HFFc6 (cell line): ENCODE results near the gene RARB. TPM values are rescaled to one million over a fixed set of nuclear protein-coding genes. Genes with fewer than 3 reads are reported as not detected.

Source experiments
- DNase-seq: peaks from one replicate; pipeline ENCODE4 v3.0.0-alpha.2; 2018
- H3K27ac Mint-ChIP-seq: 2 replicates; pipeline ENCODE4 v1.8.0; 2020; ENCODE audit warnings: mild to moderate bottlenecking, mixed read lengths
- H3K27me3 Mint-ChIP-seq: 2 replicates; pipeline ENCODE4 v1.8.0; 2021; ENCODE audit warnings: mild to moderate bottlenecking, moderate library complexity, mixed read lengths; ENCODE audit not compliant: insufficient read depth
- H3K36me3 Mint-ChIP-seq: 2 replicates; pipeline ENCODE4 v1.8.0; 2021; ENCODE audit warnings: low read depth, mixed read lengths
- H3K4me1 Mint-ChIP-seq: 2 replicates; pipeline ENCODE4 v1.8.0; 2020; ENCODE audit warnings: low read depth, mixed read lengths
- H3K4me3 Mint-ChIP-seq: 2 replicates; pipeline ENCODE4 v1.8.0; 2020; ENCODE audit warnings: mild to moderate bottlenecking, moderate library complexity, mixed read lengths
- H3K9me3 Mint-ChIP-seq: 2 replicates; pipeline ENCODE4 v1.8.0; 2020; ENCODE audit warnings: mild to moderate bottlenecking, mixed read lengths
- total RNA-seq, 6 experiments: library from RNA; stranded (reverse); fragmentation: NEBNext Ultra II Directional; extraction: Animal tissue kit (Norgen Biotek cat#: 25700); gene quantifications; 2 replicates in 1 of 6; 3 replicates in 5 of 6; pipeline ENCODE4 v1.2.3, GENCODE V29; 2021
- TF ChIP-seq, protein P1 (sequence below): fragments of 200-600 bp; sonication (generic); IDR thresholded peaks from 2 replicates; pipeline ENCODE4 v1.5.0; 2021; ENCODE audit warnings: antibody characterized with exemption, mild to moderate bottlenecking

RARB gene
- total RNA-seq, 6 experiments from 2014 or later, result 1.6 to 2.4 (median 1.8) TPM; not detected in 2

DNA sequence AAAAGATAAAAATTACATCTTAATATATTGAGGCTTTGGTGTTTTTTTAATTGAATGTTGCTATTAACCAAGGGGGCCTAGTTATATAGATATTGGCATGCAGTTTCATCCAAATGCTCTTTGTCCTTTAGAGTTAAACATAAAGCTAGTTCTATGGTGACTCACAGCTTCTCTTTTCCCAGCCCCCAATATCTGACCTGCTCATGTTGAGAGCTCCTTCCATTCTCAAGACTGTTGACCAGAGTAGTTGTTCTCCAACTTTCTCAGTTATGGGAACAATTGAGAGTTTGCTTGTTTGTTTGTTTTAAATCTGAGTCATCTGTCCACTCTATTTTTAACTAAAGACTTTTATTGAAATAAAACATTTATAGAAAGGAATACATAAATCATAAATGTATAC is 15.8 kb upstream of the RARB start:
- no peak overlapping the region for H3K4me3 Mint-ChIP-seq
- peaks cover 2% of the 10 kb centered on the region; the same call in 1 of the 2 replicates for H3K9me3 Mint-ChIP-seq
- no peaks in the 10 kb centered on the region for H3K36me3 Mint-ChIP-seq
- no peak overlapping the region for H3K27ac Mint-ChIP-seq
- no peak for DNase-seq
- peaks cover under 1% of the 10 kb centered on the region for H3K27me3 Mint-ChIP-seq
- H3K4me1 Mint-ChIP-seq, result peaks cover 11% of the 10 kb centered on the region; the same call in 1 of the 2 replicates
- TF ChIP-seq, protein P1, sequence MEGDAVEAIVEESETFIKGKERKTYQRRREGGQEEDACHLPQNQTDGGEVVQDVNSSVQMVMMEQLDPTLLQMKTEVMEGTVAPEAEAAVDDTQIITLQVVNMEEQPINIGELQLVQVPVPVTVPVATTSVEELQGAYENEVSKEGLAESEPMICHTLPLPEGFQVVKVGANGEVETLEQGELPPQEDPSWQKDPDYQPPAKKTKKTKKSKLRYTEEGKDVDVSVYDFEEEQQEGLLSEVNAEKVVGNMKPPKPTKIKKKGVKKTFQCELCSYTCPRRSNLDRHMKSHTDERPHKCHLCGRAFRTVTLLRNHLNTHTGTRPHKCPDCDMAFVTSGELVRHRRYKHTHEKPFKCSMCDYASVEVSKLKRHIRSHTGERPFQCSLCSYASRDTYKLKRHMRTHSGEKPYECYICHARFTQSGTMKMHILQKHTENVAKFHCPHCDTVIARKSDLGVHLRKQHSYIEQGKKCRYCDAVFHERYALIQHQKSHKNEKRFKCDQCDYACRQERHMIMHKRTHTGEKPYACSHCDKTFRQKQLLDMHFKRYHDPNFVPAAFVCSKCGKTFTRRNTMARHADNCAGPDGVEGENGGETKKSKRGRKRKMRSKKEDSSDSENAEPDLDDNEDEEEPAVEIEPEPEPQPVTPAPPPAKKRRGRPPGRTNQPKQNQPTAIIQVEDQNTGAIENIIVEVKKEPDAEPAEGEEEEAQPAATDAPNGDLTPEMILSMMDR, result no peak

DNA sequence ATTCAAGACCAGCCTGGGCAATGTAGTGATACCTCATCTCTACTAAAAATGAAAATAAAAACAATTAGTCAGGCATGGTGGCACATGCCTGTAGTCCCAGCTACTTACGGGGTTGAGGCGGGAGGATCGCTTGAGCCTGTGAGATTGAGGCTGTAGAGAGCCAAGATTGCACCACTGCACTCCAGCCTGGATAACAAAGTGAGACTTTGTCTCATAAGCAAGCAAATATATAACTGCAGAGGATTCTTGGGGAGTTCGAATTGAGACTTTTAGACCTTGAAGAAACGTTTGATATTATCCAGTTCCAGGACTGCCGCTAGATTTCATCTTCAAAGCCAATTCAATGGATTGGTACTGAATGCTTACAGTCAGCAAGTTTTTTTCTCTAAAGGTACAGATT is 11.9 kb upstream of the RARB start:
- Mint-ChIP-seq H3K27me3 (peaks cover 4% of the 10 kb centered on the region), H3K9me3 (peaks cover 5% of the 10 kb centered on the region; the same call in 1 of the 2 replicates), H3K4me3 (no peak overlapping the region), H3K4me1 (peaks cover 19% of the 10 kb centered on the region; the same call in 1 of the 2 replicates), H3K27ac (no peak overlapping the region), H3K36me3 (no peaks in the 10 kb centered on the region)
- TF ChIP-seq, protein P1, result no peak
- DNase-seq, result no peak

DNA sequence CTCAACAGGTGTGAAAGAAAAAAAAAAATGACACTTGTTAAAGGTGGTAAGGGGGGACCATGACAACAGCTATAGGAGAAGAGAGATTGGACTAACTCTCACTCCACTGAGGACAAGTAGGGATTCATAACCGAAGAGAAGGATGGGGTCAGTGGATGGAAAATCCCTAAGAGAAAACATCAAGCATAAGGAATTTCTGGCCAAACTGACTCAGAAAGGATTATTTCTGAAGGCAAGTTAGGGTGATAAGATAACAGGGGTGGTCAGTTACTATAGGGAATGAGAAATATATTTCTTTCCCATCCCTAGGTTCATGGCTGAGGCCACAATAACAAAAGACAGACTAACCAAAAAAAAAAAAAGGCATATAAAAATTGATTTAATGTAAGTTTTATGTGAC is 9.5 kb upstream of the RARB start:
- H3K4me3 Mint-ChIP-seq, result no peak overlapping the region
- H3K9me3 Mint-ChIP-seq, result peaks cover 5% of the 10 kb centered on the region; the same call in 1 of the 2 replicates
- DNase-seq, result no peak
- no peaks in the 10 kb centered on the region for H3K36me3 Mint-ChIP-seq
- H3K27me3 Mint-ChIP-seq, result peaks cover 6% of the 10 kb centered on the region
- TF ChIP-seq, protein P1, result no peak
- peaks cover 9% of the 10 kb centered on the region; the same call in 1 of the 2 replicates for H3K4me1 Mint-ChIP-seq
- no peak overlapping the region for H3K27ac Mint-ChIP-seq

DNA sequence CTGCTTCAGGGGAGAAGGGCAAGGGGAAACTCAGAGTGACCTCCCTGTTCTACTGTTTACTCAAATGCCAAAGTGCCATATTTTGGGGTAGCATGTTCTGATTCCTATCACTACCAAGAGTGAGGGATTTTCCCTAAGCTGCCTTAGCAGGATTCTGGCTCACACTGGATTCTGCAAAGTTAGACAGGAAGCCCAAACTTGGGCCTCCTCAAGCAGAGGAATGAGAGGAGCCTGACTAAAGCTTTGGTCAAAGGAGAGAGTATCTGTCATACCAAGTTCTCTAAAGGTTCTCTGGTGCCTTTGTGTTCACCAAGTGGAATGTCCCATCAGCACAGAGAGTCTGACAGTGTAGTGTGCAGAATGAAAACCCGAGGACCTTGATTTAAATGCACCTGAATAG is 8.8 kb upstream of the RARB start:
- Mint-ChIP-seq H3K27ac (no peak overlapping the region), H3K4me1 (peaks cover 15% of the 10 kb centered on the region; the same call in 1 of the 2 replicates), H3K4me3 (no peak overlapping the region), H3K36me3 (no peaks in the 10 kb centered on the region), H3K9me3 (peaks cover 5% of the 10 kb centered on the region; the same call in 1 of the 2 replicates), H3K27me3 (peaks cover 6% of the 10 kb centered on the region)
- no peak for DNase-seq
- TF ChIP-seq, protein P1, result no peak

DNA sequence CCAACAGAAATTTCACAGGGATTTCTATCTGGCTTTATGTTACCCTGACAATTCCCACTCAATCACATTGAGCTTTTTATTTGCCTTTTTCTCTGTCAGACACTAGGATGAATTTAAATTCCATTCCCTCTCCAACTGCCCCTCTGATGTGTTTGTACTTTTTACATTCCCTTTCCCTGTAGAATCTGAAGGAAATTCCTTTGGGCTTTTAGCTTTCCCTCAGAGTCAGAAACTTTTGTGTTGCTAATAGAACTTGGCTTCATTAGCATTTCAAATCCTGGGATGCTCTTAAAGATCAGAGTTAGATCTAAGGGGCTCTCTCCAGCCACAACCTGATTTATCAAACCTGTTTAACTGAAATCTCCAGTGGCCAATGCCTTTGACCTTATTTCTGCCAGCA is 7.9 kb upstream of the RARB start:
- Mint-ChIP-seq H3K27me3 (peaks cover 6% of the 10 kb centered on the region), H3K9me3 (peaks cover 5% of the 10 kb centered on the region; the same call in 1 of the 2 replicates), H3K4me3 (no peak overlapping the region), H3K27ac (no peak overlapping the region), H3K36me3 (no peaks in the 10 kb centered on the region), H3K4me1 (peaks cover 24% of the 10 kb centered on the region; the same call in 1 of the 2 replicates)
- DNase-seq, result no peak
- TF ChIP-seq, protein P1, result no peak
